ENCODE results near the gene BMS1.

The BMS1 gene

GRCh38 chr10:42874713-42875387 lies 92.3 kb downstream of the BMS1 start:
- peaks cover 17% of the 10 kb centered on the region for H3K4me1 Mint-ChIP-seq
- no peak overlapping the region for H3K4me3 Mint-ChIP-seq
- H3K9me3 Mint-ChIP-seq, result no peaks in the 10 kb centered on the region
- no peak overlapping the region for H3K27ac Mint-ChIP-seq
- H3K36me3 Mint-ChIP-seq (ENCODE audit: low read depth), result no peaks in the 10 kb centered on the region
- no peak for TF ChIP-seq CTCF (IDR thresholded peaks at IDR 0.05)
- H3K27me3 Mint-ChIP-seq (ENCODE audit: low read depth, poor library complexity), result peaks cover 23% of the 10 kb centered on the region
- no peak for DNase-seq

DNA sequence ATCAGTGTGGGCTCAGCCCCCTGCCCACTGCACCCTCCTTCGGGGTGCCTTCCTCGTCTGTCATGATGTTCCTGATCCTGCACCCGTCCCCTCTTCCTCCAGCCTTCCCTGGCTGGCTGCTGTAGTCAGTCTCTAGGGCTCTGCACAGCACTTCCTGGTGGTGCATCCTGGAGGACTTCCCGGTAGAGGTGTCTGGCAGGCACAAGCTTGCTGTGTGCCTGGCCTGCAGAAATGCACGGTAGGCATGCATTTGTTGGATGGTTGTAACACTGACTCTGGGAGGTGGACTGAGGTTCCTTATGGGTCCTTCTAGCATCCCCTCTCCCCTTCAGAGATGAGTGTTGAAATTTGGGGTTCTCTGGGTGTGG lies 92.8 kb downstream of the BMS1 start:
- H3K4me3 Mint-ChIP-seq, result no peak overlapping the region
- H3K27ac Mint-ChIP-seq, result no peak overlapping the region
- peaks cover 22% of the 10 kb centered on the region for H3K27me3 Mint-ChIP-seq (ENCODE audit: low read depth, poor library complexity)
- no peaks in the 10 kb centered on the region for H3K36me3 Mint-ChIP-seq (ENCODE audit: low read depth)
- H3K4me1 Mint-ChIP-seq, result peaks cover 17% of the 10 kb centered on the region
- no peak for DNase-seq
- peaks cover 5% of the 10 kb centered on the region for H3K9me3 Mint-ChIP-seq
- no peak for TF ChIP-seq CTCF (IDR thresholded peaks at IDR 0.05)

- Mint-ChIP-seq H3K27ac (peak overlapping the region; percentile 53), H3K36me3 (ENCODE audit: low read depth) (no peaks in the 10 kb centered on the region), H3K9me3 (peaks cover 7% of the 10 kb centered on the region), H3K4me1 (peaks cover 17% of the 10 kb centered on the region), H3K27me3 (ENCODE audit: low read depth, poor library complexity) (peaks cover 20% of the 10 kb centered on the region), H3K4me3 (no peak overlapping the region)
- TF ChIP-seq CTCF (IDR thresholded peaks at IDR 0.05), result no peak
- no peak for DNase-seq
These were observed 93.3 kb downstream of the BMS1 start for GRCh38 chr10:42875798-42876341.

GRCh38 chr10:42876476-42876875 lies 93.9 kb downstream of the BMS1 start:
- Mint-ChIP-seq H3K9me3 (peaks cover 11% of the 10 kb centered on the region), H3K27me3 (ENCODE audit: low read depth, poor library complexity) (peaks cover 20% of the 10 kb centered on the region), H3K27ac (no peak overlapping the region), H3K36me3 (ENCODE audit: low read depth) (no peaks in the 10 kb centered on the region), H3K4me3 (no peak overlapping the region), H3K4me1 (peaks cover 15% of the 10 kb centered on the region)
- no peak for TF ChIP-seq CTCF (IDR thresholded peaks at IDR 0.05)
- no peak for DNase-seq

GRCh38 chr10:42876945-42877344 lies 94.3 kb downstream of the BMS1 start:
- no peak for TF ChIP-seq CTCF (IDR thresholded peaks at IDR 0.05)

GRCh38 chr10:42877496-42878030 lies 95.0 kb downstream of the BMS1 start:
- no peak for DNase-seq
- Mint-ChIP-seq H3K4me3 (no peak overlapping the region), H3K9me3 (peaks cover 20% of the 10 kb centered on the region), H3K27me3 (ENCODE audit: low read depth, poor library complexity) (peaks cover 22% of the 10 kb centered on the region), H3K36me3 (ENCODE audit: low read depth) (no peaks in the 10 kb centered on the region), H3K4me1 (peaks cover 8% of the 10 kb centered on the region), H3K27ac (no peak overlapping the region)
- TF ChIP-seq CTCF (IDR thresholded peaks at IDR 0.05), result no peak

More at GRCh38 chr10:42876945-42877344, 94.3 kb downstream of the BMS1 start:
- H3K27me3 Mint-ChIP-seq (ENCODE audit: low read depth, poor library complexity), result peaks cover 20% of the 10 kb centered on the region
- H3K4me3 Mint-ChIP-seq, result no peak overlapping the region
- peaks cover 14% of the 10 kb centered on the region for H3K9me3 Mint-ChIP-seq
- DNase-seq, result no peak
- peaks cover 10% of the 10 kb centered on the region for H3K4me1 Mint-ChIP-seq
- no peak overlapping the region for H3K27ac Mint-ChIP-seq
- no peaks in the 10 kb centered on the region for H3K36me3 Mint-ChIP-seq (ENCODE audit: low read depth)

Measured in nephron progenitor cell (in vitro differentiated cells).